ENCODE measurements around the gene TNFAIP3.

TNFAIP3 gene

GRCh38 chr6:137927777-137928218 is 60.7 kb downstream of the TNFAIP3 start:
- peak; percentile 37 for DNase-seq

GRCh38 chr6:137928286-137928685 is 61.2 kb downstream of the TNFAIP3 start:
- no peak for DNase-seq

DNA sequence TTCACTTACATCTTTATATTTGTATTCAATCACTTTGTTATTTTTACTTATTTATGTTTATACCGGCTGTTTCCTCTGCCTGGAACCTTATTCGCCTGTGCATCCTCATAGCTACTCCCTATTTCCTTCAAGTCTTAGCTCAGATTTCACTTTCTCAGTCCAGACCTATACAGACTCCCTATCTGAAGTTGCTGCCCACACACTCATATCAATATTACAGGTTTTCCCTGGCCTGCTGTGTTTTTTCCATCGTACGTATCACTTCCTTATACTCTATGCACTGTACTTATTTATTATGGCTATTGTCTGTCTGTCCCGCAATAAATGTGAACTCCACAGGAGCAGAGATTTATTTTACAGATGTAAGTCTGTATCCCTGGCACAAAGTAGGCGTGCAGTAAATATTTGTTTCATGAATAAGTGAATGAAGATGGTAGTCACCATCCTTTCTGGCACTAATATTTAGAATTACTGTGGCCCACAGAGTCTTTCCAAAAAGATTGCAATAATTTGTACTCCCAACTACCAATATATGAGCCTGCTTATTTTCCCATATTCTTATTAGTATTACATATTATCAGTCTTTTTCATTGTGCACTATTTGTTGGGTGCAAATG is 64.9 kb downstream of the TNFAIP3 start:
- no peak for DNase-seq

All from NCI-H146 (cell line).